Activated B cell treated with CpG ODN at 0.5 μM for 24 hours (primary cell): ENCODE measurements around the gene GNB1L. TPM values are rescaled to one million over a fixed set of nuclear protein-coding genes. Genes with fewer than 3 reads are reported as not detected.

Experiments
- ATAC-seq: fragments of 200-7000 bp; cut with Tn5 transposase; one replicate; pipeline ENCODE4 v1.10.0; 2021; ENCODE audit warnings: low read depth, mild to moderate bottlenecking, moderate library complexity
- CTCF ChIA-PET: fragments of 350-600 bp; sonication (Branson Sonifier 250); formaldehyde crosslinking; loops from one replicate; lab custom pipeline; 2021; ENCODE audit warnings: antibody characterized with exemption; lab: Charles Lee
- POLR2A ChIA-PET: fragments of 350-600 bp; sonication (Branson Sonifier 250); formaldehyde crosslinking; loops from one replicate; lab custom pipeline; 2021; ENCODE audit warnings: antibody characterized with exemption; lab: Charles Lee
- DNase-seq: peaks from one replicate; pipeline ENCODE4 v3.0.0; 2022
- H3K27ac Mint-ChIP-seq: one replicate; pipeline ENCODE4 v1.8.0; 2020; ENCODE audit warnings: mixed read lengths
- H3K27me3 Mint-ChIP-seq: one replicate; pipeline ENCODE4 v1.8.0; 2021; ENCODE audit warnings: mixed read lengths
- H3K36me3 Mint-ChIP-seq: one replicate; pipeline ENCODE4 v1.8.0; 2021; ENCODE audit warnings: low read depth, mixed read lengths
- H3K4me1 Mint-ChIP-seq: one replicate; pipeline ENCODE4 v1.8.0; 2021; ENCODE audit warnings: mixed read lengths
- H3K4me3 Mint-ChIP-seq: one replicate; pipeline ENCODE4 v1.8.0; 2020; ENCODE audit warnings: mild to moderate bottlenecking, mixed read lengths
- H3K9me3 Mint-ChIP-seq: one replicate; pipeline ENCODE4 v1.8.0; 2020; ENCODE audit warnings: mixed read lengths
- CTCF ChIP-seq: fragments of 200-600 bp; IDR thresholded peaks from one replicate; pipeline ENCODE4 v1.8.0; 2022; ENCODE audit warnings: antibody characterized with exemption, mild to moderate bottlenecking
- intact Hi-C: fragments of 100-400 bp; cut with micrococcal nuclease; formaldehyde crosslinking; loops from one replicate; pipeline ENCODE4 v1.15.1; 2024
- total RNA-seq: library from RNA; stranded (reverse); gene quantifications from 2 replicates; pipeline ENCODE4 v1.2.3, GENCODE V29; 2022

Gene GNB1L
- total RNA-seq, 1 donor from 2014 or later: 6.3 TPM

GRCh38 chr22:19847345-19847632 lies 7.4 kb downstream of the GNB1L start:
- peaks cover 19% of the 10 kb centered on the region for H3K4me1 Mint-ChIP-seq
- H3K9me3 Mint-ChIP-seq: no peaks in the 10 kb centered on the region
- intact Hi-C loops: no loop called here
- TF ChIP-seq CTCF: no peak
- no peak for ATAC-seq
- ChIA-PET POLR2A (no interaction called here), CTCF (no interaction called here)
- H3K27ac Mint-ChIP-seq: no peak overlapping the region
- H3K36me3 Mint-ChIP-seq: peaks cover 21% of the 10 kb centered on the region
- H3K4me3 Mint-ChIP-seq: no peak overlapping the region
- DNase-seq: no peak
- no peaks in the 10 kb centered on the region for H3K27me3 Mint-ChIP-seq

GRCh38 chr22:19846620-19847344 lies 7.9 kb downstream of the GNB1L start:
- no peak for ATAC-seq
- no peak for TF ChIP-seq CTCF
- DNase-seq: no peak
- no peak overlapping the region for H3K27ac Mint-ChIP-seq
- ChIA-PET POLR2A (no interaction called here), CTCF (no interaction called here)
- intact Hi-C loops: no loop called here
- H3K27me3 Mint-ChIP-seq: no peaks in the 10 kb centered on the region
- no peaks in the 10 kb centered on the region for H3K9me3 Mint-ChIP-seq
- peaks cover 16% of the 10 kb centered on the region for H3K36me3 Mint-ChIP-seq
- no peak overlapping the region for H3K4me3 Mint-ChIP-seq
- peaks cover 16% of the 10 kb centered on the region for H3K4me1 Mint-ChIP-seq

GRCh38 chr22:19845054-19845722 lies 9.5 kb downstream of the GNB1L start:
- ATAC-seq (peak; percentile 40), DNase-seq (no peak)
- Mint-ChIP-seq H3K4me3 (no peak overlapping the region), H3K27ac (no peak overlapping the region), H3K36me3 (peaks cover 7% of the 10 kb centered on the region), H3K9me3 (no peaks in the 10 kb centered on the region), H3K27me3 (no peaks in the 10 kb centered on the region), H3K4me1 (peaks cover 19% of the 10 kb centered on the region)
- ChIA-PET CTCF (interaction anchor here (0.9 kb wide), 1 partner anchor 47 kb away, joined by 3 read pairs; no protein-coding TSS in a partner anchor), POLR2A (interaction anchor here (1.4 kb wide), 1 partner anchor 11 kb away, joined by 4 read pairs; no protein-coding TSS in a partner anchor)
- no peak for TF ChIP-seq CTCF
- intact Hi-C loops: no loop called here

GRCh38 chr22:19844377-19845053 lies 10.2 kb downstream of the GNB1L start:
- peaks cover 19% of the 10 kb centered on the region for H3K4me1 Mint-ChIP-seq
- intact Hi-C loops: no loop called here
- ChIA-PET POLR2A (interaction anchor here (1.4 kb wide), 1 partner anchor 11 kb away, joined by 4 read pairs; no protein-coding TSS in a partner anchor), CTCF (interaction anchor here (0.9 kb wide), 1 partner anchor 47 kb away, joined by 3 read pairs; no protein-coding TSS in a partner anchor)
- peak overlapping the region; percentile 11 for H3K4me3 Mint-ChIP-seq
- H3K9me3 Mint-ChIP-seq: no peaks in the 10 kb centered on the region
- no peak for TF ChIP-seq CTCF
- no peak overlapping the region for H3K27ac Mint-ChIP-seq
- ATAC-seq: peak; percentile 34
- no peaks in the 10 kb centered on the region for H3K27me3 Mint-ChIP-seq
- DNase-seq: no peak
- H3K36me3 Mint-ChIP-seq: peaks cover 5% of the 10 kb centered on the region

GRCh38 chr22:19843857-19844376 lies 10.8 kb downstream of the GNB1L start:
- no peak for DNase-seq
- Mint-ChIP-seq H3K27ac (no peak overlapping the region), H3K4me1 (peaks cover 19% of the 10 kb centered on the region), H3K36me3 (peaks cover 5% of the 10 kb centered on the region), H3K27me3 (no peaks in the 10 kb centered on the region), H3K4me3 (no peak overlapping the region), H3K9me3 (no peaks in the 10 kb centered on the region)
- POLR2A ChIA-PET: no interaction called here
- CTCF ChIA-PET: no interaction called here
- intact Hi-C loops: no loop called here
- no peak for TF ChIP-seq CTCF
- ATAC-seq: no peak
